ENCODE measurements around the gene KCTD11.

DNA sequence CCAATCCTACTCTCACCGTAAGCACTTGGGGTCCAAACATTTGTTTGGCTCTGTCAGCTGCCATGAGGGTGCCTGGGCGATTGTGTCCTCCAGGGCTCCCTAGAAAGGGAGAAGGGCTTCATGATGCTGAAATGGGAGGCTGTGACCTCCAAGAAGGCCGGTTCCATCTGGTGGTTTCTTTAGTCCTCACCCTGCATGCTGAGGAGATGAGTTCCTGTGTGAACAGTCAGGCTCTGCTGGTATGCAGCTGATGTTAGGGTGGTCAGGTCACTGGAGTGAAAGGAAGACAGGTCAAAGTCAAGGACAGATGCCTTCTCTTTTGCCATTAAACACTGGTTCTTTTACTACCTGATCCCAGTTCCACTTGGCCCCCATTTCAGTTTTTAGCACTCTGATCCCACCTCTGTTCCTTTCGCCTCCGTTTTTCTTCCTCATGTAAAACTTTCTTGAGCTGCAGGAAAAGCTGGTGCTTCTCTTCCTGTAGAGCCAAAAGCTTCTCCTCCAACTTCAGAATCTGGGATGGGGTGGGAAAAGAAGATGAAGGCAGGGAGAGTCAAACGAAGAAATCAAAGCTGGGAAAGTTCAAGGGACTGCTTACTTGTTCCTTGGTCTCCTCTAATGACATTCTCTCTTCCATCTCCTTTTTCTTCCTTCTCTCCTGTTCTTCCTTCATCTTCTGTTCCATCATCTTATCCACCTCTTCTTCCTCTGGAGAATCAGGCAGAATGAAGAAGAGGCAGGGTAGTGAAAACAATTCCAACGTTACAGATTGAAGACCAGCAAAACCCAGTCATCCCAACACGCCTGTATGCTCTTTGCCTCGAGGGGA is 37.9 kb upstream of the KCTD11 start:
- TF ChIP-seq POLR2A (IDR thresholded peaks at IDR 0.05; ENCODE audit: low read depth, low read length) (peak; percentile 65), POLR2AphosphoS5 (IDR thresholded peaks at IDR 0.05; ENCODE audit: low read depth, low read length) (peak; percentile 11; the same call in 1 of the 2 replicates)

All from GM12892 (cell line).